Neural cell (in vitro differentiated cells): ENCODE results near the gene PPP2R5E. TPM values are rescaled to one million over a fixed set of nuclear protein-coding genes. Genes with fewer than 3 reads are reported as not detected.
A peak's percentile ranks its signal among the peaks of the same experiment; 100 is the strongest.

Source experiments
- H2AFZ ChIP-seq: fragments of 200-600, 300-800 bp; sonication (generic), shearing (Covaris generic); 2 replicates; pipeline ENCODE4 v1.6.0; 2014; ENCODE audit warnings: low read depth, mild to moderate bottlenecking, antibody characterized with exemption, low read length, moderate library complexity
- H3F3A ChIP-seq: fragments of 200-600 bp; shearing (Covaris generic); 2 replicates; pipeline ENCODE4 v1.6.1; 2016; ENCODE audit warnings: mild to moderate bottlenecking, moderate library complexity, mixed read lengths, antibody characterized with exemption, low read length; ENCODE audit not compliant: insufficient read depth, poor library complexity, severe bottlenecking
- H3K27ac ChIP-seq: fragments of 200-600, 300-800 bp; sonication (generic), shearing (Covaris generic); 2 replicates; pipeline ENCODE4 v1.5.1; 2014; ENCODE audit warnings: mild to moderate bottlenecking, low read length, moderate library complexity
- H3K27me3 ChIP-seq: fragments of 300-800, 200-600 bp; sonication (generic), shearing (Covaris generic); 2 replicates; pipeline ENCODE4 v1.6.0; 2014; ENCODE audit warnings: mild to moderate bottlenecking, low read depth, low read length, moderate library complexity; ENCODE audit not compliant: insufficient read depth
- H3K36me3 ChIP-seq: fragments of 300-800, 200-600 bp; sonication (generic), shearing (Covaris generic); 2 replicates; pipeline ENCODE4 v1.5.1; 2014; ENCODE audit warnings: mild to moderate bottlenecking, antibody characterized with exemption, low read length, moderate library complexity; ENCODE audit not compliant: insufficient read depth
- H3K4me2 ChIP-seq: fragments of 300-800, 200-600 bp; sonication (generic), shearing (Covaris generic); 2 replicates; pipeline ENCODE4 v1.6.0; 2014; ENCODE audit warnings: mild to moderate bottlenecking, low read length
- H3K4me3 ChIP-seq: fragments of 300-800, 200-600 bp; sonication (generic), shearing (Covaris generic); 2 replicates; pipeline ENCODE4 v1.5.1; 2014; ENCODE audit warnings: mild to moderate bottlenecking, low read length, moderate library complexity
- H3K79me2 ChIP-seq: fragments of 200-600 bp; shearing (Covaris generic); replicated peaks from 2 replicates; pipeline ENCODE4 v1.6.0; 2014; ENCODE audit warnings: mild to moderate bottlenecking, low read length, moderate library complexity; ENCODE audit not compliant: insufficient read depth
- H3K9ac ChIP-seq: fragments of 300-800, 200-600 bp; sonication (generic), shearing (Covaris generic); 2 replicates; pipeline ENCODE4 v1.6.1; 2016; ENCODE audit warnings: mild to moderate bottlenecking, low read length, mixed read lengths
- H3K9me2 ChIP-seq: fragments of 200-600 bp; shearing (Covaris generic); 2 replicates; pipeline ENCODE4 v1.6.1; 2016; ENCODE audit warnings: mild to moderate bottlenecking, low read length, mixed read lengths; ENCODE audit not compliant: insufficient read depth
- H3K9me3 ChIP-seq: fragments of 200-600, 300-800 bp; sonication (generic), shearing (Covaris generic); 2 replicates; pipeline ENCODE4 v1.6.1; 2016; ENCODE audit warnings: mild to moderate bottlenecking, mixed run types, low read length, moderate library complexity, mixed read lengths
- H4K20me1 ChIP-seq: fragments of 200-600 bp; shearing (Covaris generic); 2 replicates; pipeline ENCODE4 v1.6.1; 2016; ENCODE audit warnings: mild to moderate bottlenecking, mixed run types; ENCODE audit not compliant: insufficient read depth
- CTCF ChIP-seq: fragments of 450-650 bp; IDR thresholded peaks from 2 replicates; pipeline ENCODE4 v1.5.1; 2014; ENCODE audit warnings: antibody characterized with exemption, mild to moderate bottlenecking, moderate library complexity; ENCODE audit not compliant: poor library complexity, severe bottlenecking
- EP300 ChIP-seq: fragments of 450-650 bp; conservative IDR thresholded peaks from 2 replicates; pipeline ENCODE4 v1.6.1; 2014; ENCODE audit warnings: antibody characterized with exemption, mild to moderate bottlenecking, moderate library complexity; ENCODE audit not compliant: poor library complexity, severe bottlenecking
- EZH2 ChIP-seq: fragments of 200-600, 300-800 bp; shearing (Covaris generic), sonication (generic); IDR thresholded peaks from 2 replicates; pipeline ENCODE4 v1.6.1; 2014; ENCODE audit warnings: antibody characterized with exemption, low read length, borderline replicate concordance, mild to moderate bottlenecking; ENCODE audit not compliant: insufficient read depth, poor library complexity, severe bottlenecking
- MXI1 ChIP-seq: fragments of 450-650 bp; conservative IDR thresholded peaks from 2 replicates; pipeline ENCODE4 v1.6.1; 2014; ENCODE audit warnings: antibody characterized with exemption, mild to moderate bottlenecking; ENCODE audit not compliant: poor library complexity, severe bottlenecking
- POLR2AphosphoS5 ChIP-seq: IDR thresholded peaks from 2 replicates; pipeline ENCODE4 v1.6.1; 2012
- RAD21 ChIP-seq: fragments of 450-650 bp; conservative IDR thresholded peaks from 2 replicates; pipeline ENCODE4 v1.6.1; 2014; ENCODE audit warnings: antibody characterized with exemption, mild to moderate bottlenecking, moderate library complexity
- REST ChIP-seq: IDR thresholded peaks from 2 replicates; pipeline ENCODE4 v1.6.1; 2012; ENCODE audit warnings: borderline replicate concordance
- SMC3 ChIP-seq: fragments of 450-650 bp; conservative IDR thresholded peaks from 2 replicates; pipeline ENCODE4 v1.6.1; 2014; ENCODE audit warnings: antibody characterized with exemption, mild to moderate bottlenecking, moderate library complexity; ENCODE audit not compliant: poor library complexity
- TAF1 ChIP-seq: IDR thresholded peaks from 2 replicates; pipeline ENCODE4 v1.6.1; 2012; ENCODE audit warnings: low read depth
- polyA plus RNA-seq: library from polyadenylated mRNA; depleted of rRNA; stranded (reverse); fragments of >200 nt; gene quantifications from 2 replicates; pipeline ENCODE4 v1.2.3, GENCODE V29; 2014

The PPP2R5E gene
- polyA plus RNA-seq, 1 donor from 2014 or later = 26.7 TPM

DNA sequence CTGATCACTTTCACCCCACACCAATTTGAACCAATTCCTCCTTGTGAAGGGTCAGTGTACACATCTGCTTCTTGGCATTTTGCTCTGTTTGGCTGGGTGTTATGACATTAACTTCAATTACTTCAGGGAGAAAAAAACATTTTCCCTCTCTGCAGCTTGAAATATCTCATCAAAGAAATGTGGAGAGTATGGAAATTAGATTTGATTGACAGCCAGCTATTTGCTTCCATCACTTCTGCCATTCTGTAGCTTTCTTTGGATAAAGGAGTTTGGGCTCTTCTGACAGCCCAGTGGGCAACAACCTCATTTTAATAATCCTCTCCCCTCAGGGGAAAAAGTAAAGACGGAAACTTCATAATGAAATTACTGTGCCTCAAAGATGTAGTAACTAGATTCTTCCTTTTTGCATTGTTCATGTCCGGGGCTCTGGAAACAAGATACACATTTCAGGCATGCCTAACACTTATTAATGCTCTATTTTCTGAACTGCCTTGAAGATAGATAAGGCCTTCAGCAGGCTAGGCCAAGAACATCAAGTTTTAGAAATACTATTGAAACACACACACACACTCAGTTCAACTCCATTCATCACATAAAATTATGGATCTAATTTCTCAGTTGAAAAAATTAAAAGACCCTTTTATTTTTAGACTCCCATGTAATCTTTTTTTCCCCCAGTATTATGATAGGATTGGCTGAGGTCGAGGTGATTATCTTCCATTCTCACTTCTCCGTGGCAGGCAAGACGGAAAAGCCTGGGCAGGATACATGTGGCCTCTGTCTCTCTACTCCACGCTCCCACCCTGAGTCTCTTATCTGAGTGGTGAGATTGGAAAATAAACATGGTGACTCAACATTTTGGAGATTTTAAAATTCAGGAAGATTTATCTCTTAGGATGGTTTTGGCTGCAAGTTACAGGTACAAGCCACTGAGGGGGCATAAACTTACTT, 214.1 kb downstream of the PPP2R5E start:
- no peak overlapping the region for H3K27ac ChIP-seq

More for the DNA sequence above, 214.1 kb downstream of the PPP2R5E start:
- H3K79me2 ChIP-seq = no peaks in the 10 kb centered on the region
- TF ChIP-seq SMC3 (no peak), RAD21 (no peak), POLR2AphosphoS5 (peak; percentile 35), CTCF (no peak), TAF1 (no peak), EP300 (peak; percentile 68), REST (no peak), MXI1 (no peak), EZH2 (no peak)
- no peak overlapping the region for H3K4me3 ChIP-seq
- no peak overlapping the region for H3K9ac ChIP-seq
- no peaks in the 10 kb centered on the region for H3K36me3 ChIP-seq
- H3K9me3 ChIP-seq = no peaks in the 10 kb centered on the region
- no peak overlapping the region for H2AFZ ChIP-seq
- no peaks in the 10 kb centered on the region for H3K9me2 ChIP-seq
- H3F3A ChIP-seq = no peaks in the 10 kb centered on the region
- H3K4me2 ChIP-seq = no peak overlapping the region
- H3K27me3 ChIP-seq = no peaks in the 10 kb centered on the region
- no peaks in the 10 kb centered on the region for H4K20me1 ChIP-seq
